ENCODE data around the gene KDM3B. TPM values are rescaled to one million over a fixed set of nuclear protein-coding genes. Genes with fewer than 3 reads are reported as not detected.

KDM3B gene
- total and polyA plus RNA-seq, 9 of the 15 experiments (the other 6 are each of a cell fraction or from before 2014, with no cell fraction given): 13.8 to 62.8 (median 41.9) TPM

- Histone ChIP-seq H3K4me1 (replicated peaks in 1 of 2; ENCODE audit: control insufficient read depth in 2 of 2, insufficient read depth in 2 of 2, low read length in 2 of 2) (peaks cover 22 to 46% of the 10 kb centered on the region in 2 experiments), H2AFZ (ENCODE audit: low read depth, low read length) (no peak overlapping the region), H3K27ac (ENCODE audit: extremely low read depth, low read depth, low read length) (no peak overlapping the region; the same call in 2 of the 3 replicates), H3K9me1 (ENCODE audit: control insufficient read depth, insufficient read depth, low read length) (peaks cover 22% of the 10 kb centered on the region), H4K20me1 (replicated peaks; ENCODE audit: control insufficient read depth, insufficient read depth, low read length) (peaks cover 29% of the 10 kb centered on the region), H3K27me3 (ENCODE audit: control insufficient read depth in 2 of 2, insufficient read depth in 2 of 2, low read length in 2 of 2) (no peaks in the 10 kb centered on the region), H3K9me3 (replicated peaks; ENCODE audit: control insufficient read depth, insufficient read depth, low read depth, low read length) (no peaks in the 10 kb centered on the region), H3K9ac (ENCODE audit: insufficient read depth in 1 of 2, low read depth in 2 of 2, low read length in 2 of 2) (peak overlapping the region; percentile 95 to 97; a peak in 3 of 4 replicates), H3K79me2 (ENCODE audit: control insufficient read depth, insufficient read depth, low read length) (peaks cover 33% of the 10 kb centered on the region), H3K4me2 (ENCODE audit: insufficient read depth, low read length) (peak overlapping the region; percentile 86), H3K36me3 (ENCODE audit: control insufficient read depth, insufficient read depth, low read length) (peaks cover 30% of the 10 kb centered on the region), H3K4me3 (peak overlapping the region; percentile 90)
- in situ Hi-C loops (cut with MboI) (no loop called here), intact Hi-C loops (cut with micrococcal nuclease) (no loop called here)
- ATAC-seq (no peak), FAIRE-seq (no peak), DNase-seq (ENCODE audit: extremely low read depth in 1 of 4, low spot score in 3 of 4) (no peak)
- no TSS peak for BruUV-seq (replicated peaks)
- ChIA-PET CTCF (ENCODE audit: low intra/inter-chr PET ratio) (no interaction called here), POLR2A (interaction anchor here (0.6 to 1.8 kb wide), 5 partner anchors 9 to 76 kb away, joined by 3 to 10 read pairs (median 6); partner anchors contain the start of gene ETF1)
- 78% methylated on average over 10 of the region's 14 CpGs for WGBS (ENCODE audit: insufficient coverage, low coverage, missing lambda C conversion rate)
- TF ChIP-seq ETV6 (IDR thresholded peaks at IDR 0.05; ENCODE audit: borderline replicate concordance in 1 of 2, low read depth in 2 of 2, low read length in 1 of 2) (peak in 1 of 2 experiments; percentile 7; a peak in 1 of 4 replicates), ETV6 (CRISPR knock-in tag; IDR thresholded peaks at IDR 0.05; ENCODE audit: borderline replicate concordance) (no peak), EP400 (IDR thresholded peaks at IDR 0.05) (peak; percentile 16; the same call in 1 of the 2 replicates), HLTF (IDR thresholded peaks at IDR 0.05) (0 out of 2 replicates have a peak, but pooled peaks have one; percentile 31), MTA3 (IDR thresholded peaks at IDR 0.05; ENCODE audit: borderline replicate concordance) (0 out of 2 replicates have a peak, but pooled peaks have one; percentile 69), GTF2F1 (IDR thresholded peaks at IDR 0.05; ENCODE audit: low read depth, low read length) (peak; percentile 41; the same call in 1 of the 2 replicates), PRPF4 (IDR thresholded peaks at IDR 0.05; ENCODE audit: insufficient read depth, low read depth, low read length, poor library complexity, severe bottlenecking) (no peak), LCOR (CRISPR knock-in tag; IDR thresholded peaks at IDR 0.05) (0 out of 2 replicates have a peak, but pooled peaks have one; percentile 6), CREB1 (IDR thresholded peaks at IDR 0.05) (no peak; the same call in 1 of the 2 replicates), CREB1 (CRISPR knock-in tag; IDR thresholded peaks at IDR 0.05) (no peak), THRAP3 (IDR thresholded peaks at IDR 0.05; ENCODE audit: borderline replicate concordance) (0 out of 2 replicates have a peak, but pooled peaks have one; percentile 72), ZNF354B (CRISPR knock-in tag; IDR thresholded peaks at IDR 0.05) (no peak), KDM5B (IDR thresholded peaks at IDR 0.05; ENCODE audit: insufficient replicate concordance, low read depth, low read length) (peak; percentile 27), XRCC3 (IDR thresholded peaks at IDR 0.05) (no peak), LEF1 (IDR thresholded peaks at IDR 0.05) (peak; percentile 44; the same call in 1 of the 2 replicates), TFAP4 (CRISPR knock-in tag; IDR thresholded peaks at IDR 0.05; ENCODE audit: borderline replicate concordance) (0 out of 2 replicates have a peak, but pooled peaks have one; percentile 14), ZNF239 (CRISPR knock-in tag; IDR thresholded peaks at IDR 0.05) (no peak), FOXK1 (CRISPR knock-in tag; IDR thresholded peaks at IDR 0.05; ENCODE audit: borderline replicate concordance) (0 out of 2 replicates have a peak, but pooled peaks have one; percentile 11), KLF10 (CRISPR knock-in tag; IDR thresholded peaks at IDR 0.05) (no peak), VEZF1 (CRISPR knock-in tag; IDR thresholded peaks at IDR 0.05) (no peak), CHD1 (IDR thresholded peaks at IDR 0.05; ENCODE audit: low read length) (no peak)
Measured at GRCh38 chr5:138467711-138468132, 115.2 kb downstream of the KDM3B start.
